ENCODE results near the gene GGTLC2. TPM values are rescaled to one million over a fixed set of nuclear protein-coding genes. Genes with fewer than 3 reads are reported as not detected.

The GGTLC2 gene
- total RNA-seq, 3 donors from 2014 or later: not detected

DNA sequence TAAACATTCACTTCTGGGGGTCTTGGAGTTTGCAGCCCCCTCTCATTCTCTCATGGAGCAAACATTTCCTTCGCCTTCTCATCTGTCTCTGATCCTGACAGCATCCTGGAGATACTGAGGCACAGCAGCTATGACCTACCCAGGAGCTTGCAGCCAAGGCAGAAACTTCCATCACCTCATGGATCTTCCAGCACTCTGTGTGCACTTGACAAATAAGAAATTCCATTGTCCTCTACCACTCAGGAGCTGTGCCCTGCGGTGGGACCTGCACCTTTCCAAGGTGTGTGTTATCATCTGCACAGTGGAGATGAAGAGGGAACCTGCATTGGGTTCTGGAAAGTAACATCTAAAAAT, 49.1 kb downstream of the GGTLC2 start:
- H3K27ac ChIP-seq: no peak overlapping the region
- intact Hi-C loops (cut with DNase I; ENCODE audit: low total_unique reads): no loop called here

DNA sequence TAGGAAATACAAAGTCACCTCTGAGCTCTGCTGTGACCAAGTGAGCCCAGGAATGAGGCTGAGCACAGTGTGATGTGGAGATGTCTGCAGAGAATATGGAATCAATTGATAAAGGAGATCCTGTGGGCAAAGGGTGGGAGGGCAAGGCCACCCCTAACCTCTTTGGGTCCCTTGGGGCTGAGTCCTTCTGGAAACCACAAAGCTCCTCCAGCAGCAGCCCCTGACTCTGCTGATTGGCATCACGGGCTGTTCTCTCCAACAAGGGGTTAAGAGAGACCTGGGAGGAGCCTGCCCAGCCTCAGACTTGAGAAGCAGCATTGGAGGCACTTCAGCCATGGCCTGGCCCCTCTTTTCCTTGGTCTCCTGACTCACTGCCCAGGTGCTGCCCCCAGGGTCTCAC, 49.7 kb downstream of the GGTLC2 start:
- Histone ChIP-seq H3K36me3 (no peaks in the 10 kb centered on the region), H3K27me3 (no peaks in the 10 kb centered on the region), H3K9me3 (no peaks in the 10 kb centered on the region), H3K27ac (no peak overlapping the region), H3K4me1 (no peaks in the 10 kb centered on the region), H3K4me3 (no peak overlapping the region)
- no peak for DNase-seq (ENCODE audit: low spot score in 2 of 2)
- intact Hi-C loops (cut with DNase I; ENCODE audit: low total_unique reads): no loop called here
- TF ChIP-seq CTCF (IDR thresholded peaks at IDR 0.05) (no peak), POLR2AphosphoS5 (IDR thresholded peaks at IDR 0.05) (no peak), POLR2A (IDR thresholded peaks at IDR 0.05) (no peak)

More for the DNA sequence above, 49.1 kb downstream of the GGTLC2 start:
- no peak for DNase-seq (ENCODE audit: low spot score in 2 of 2)
- no peaks in the 10 kb centered on the region for H3K27me3 ChIP-seq
- H3K4me3 ChIP-seq: no peak overlapping the region
- no peaks in the 10 kb centered on the region for H3K9me3 ChIP-seq
- H3K36me3 ChIP-seq: no peaks in the 10 kb centered on the region
- H3K4me1 ChIP-seq: no peaks in the 10 kb centered on the region
- TF ChIP-seq CTCF (IDR thresholded peaks at IDR 0.05) (no peak), POLR2A (IDR thresholded peaks at IDR 0.05) (no peak), POLR2AphosphoS5 (IDR thresholded peaks at IDR 0.05) (no peak)

DNA sequence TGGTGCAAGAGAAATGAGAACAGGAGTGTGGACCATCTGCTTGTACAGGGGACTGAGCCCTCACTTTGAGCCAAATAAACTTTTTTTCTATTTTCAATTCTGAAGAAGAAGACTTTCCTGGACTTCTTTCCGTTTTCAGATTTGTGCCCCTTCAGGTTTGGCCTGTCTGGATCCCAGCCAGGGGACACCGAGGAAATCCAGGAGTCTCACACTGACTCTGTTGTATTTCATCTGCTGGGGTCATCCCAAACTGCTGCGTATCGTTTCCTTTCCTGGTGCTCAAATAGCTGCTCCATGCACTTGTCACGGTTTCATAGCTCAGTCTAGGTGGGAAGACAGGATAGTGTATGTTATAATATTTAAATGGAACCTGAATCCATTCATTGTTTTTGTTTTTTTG, 51.7 kb downstream of the GGTLC2 start:
- no peak for TF ChIP-seq CTCF (IDR thresholded peaks at IDR 0.05)
- intact Hi-C loops (cut with DNase I; ENCODE audit: low total_unique reads): no loop called here
- H3K36me3 ChIP-seq: no peaks in the 10 kb centered on the region
- no peaks in the 10 kb centered on the region for H3K9me3 ChIP-seq
- no peak for DNase-seq (ENCODE audit: low spot score in 2 of 2)
- H3K27ac ChIP-seq: no peak overlapping the region
- no peaks in the 10 kb centered on the region for H3K27me3 ChIP-seq
- H3K4me1 ChIP-seq: no peaks in the 10 kb centered on the region
- no peak overlapping the region for H3K4me3 ChIP-seq

Other genes starting within 250 kb of the GGTLC2 start
- gene ZNF280B, start 135.9 kb upstream of the GGTLC2 start, total RNA-seq: under 1 TPM; 0.33 to 0.64 (median 0.44) TPM
- gene ZNF280A, start 124.3 kb upstream of the GGTLC2 start, total RNA-seq: not detected
- under 1 TPM in 1 of 3 donors, not detected in 2; 0.33 TPM for gene PRAME, start 85.3 kb upstream of the GGTLC2 start, total RNA-seq
- gene IGLL5, start 243.2 kb downstream of the GGTLC2 start, total RNA-seq: 10 to 100 TPM in 2 of 3 donors, not detected in 1; 11.1 to 41.3 TPM

Data from breast epithelium (tissue), 4 donors.